ENCODE results near the gene GNL3L. TPM values are rescaled to one million over a fixed set of nuclear protein-coding genes. Genes with fewer than 3 reads are reported as not detected.
"Not testable (repeated sequence)": the region's sequence is repeated elsewhere in the genome, so short reads cannot be mapped to it uniquely, and the experiment has no call there.

GNL3L gene
- total RNA-seq, 2 donors from 2014 or later, result 46.3 to 49.9 TPM

DNA sequence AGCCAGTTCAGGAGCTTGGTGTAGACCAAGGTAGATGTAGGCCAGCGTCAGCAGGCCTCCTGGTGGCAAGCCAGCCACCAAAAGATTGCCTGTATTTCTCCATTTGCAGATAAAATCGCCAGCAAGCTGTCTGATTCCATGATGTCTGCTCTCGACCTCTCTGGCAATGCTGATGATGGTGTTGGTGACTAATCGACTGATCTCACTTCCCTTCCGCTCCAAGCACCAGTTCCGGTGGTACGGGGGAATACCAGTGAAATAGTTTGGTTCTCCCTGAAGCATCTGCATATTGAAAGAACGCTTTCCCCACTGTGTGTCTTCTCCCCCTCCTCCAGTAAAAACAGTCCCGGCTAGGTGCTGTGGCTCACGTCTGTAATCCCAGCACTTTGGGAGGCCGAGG lies 30.4 kb downstream of the GNL3L start:
- Histone ChIP-seq H3K27me3 (replicated peaks; ENCODE audit: insufficient read depth) (no peaks in the 10 kb centered on the region), H3K36me3 (peaks cover 20% of the 10 kb centered on the region), H3K4me3 (no peak overlapping the region), H3K27ac (no peak overlapping the region), H3K9me3 (no peaks in the 10 kb centered on the region), H3K4me1 (ENCODE audit: control insufficient read depth in 1 of 2, low read depth in 2 of 2) (no peaks in the 10 kb centered on the region)
- DNase-seq (ENCODE audit: low spot score), result no peak
- TF ChIP-seq, protein P1, sequence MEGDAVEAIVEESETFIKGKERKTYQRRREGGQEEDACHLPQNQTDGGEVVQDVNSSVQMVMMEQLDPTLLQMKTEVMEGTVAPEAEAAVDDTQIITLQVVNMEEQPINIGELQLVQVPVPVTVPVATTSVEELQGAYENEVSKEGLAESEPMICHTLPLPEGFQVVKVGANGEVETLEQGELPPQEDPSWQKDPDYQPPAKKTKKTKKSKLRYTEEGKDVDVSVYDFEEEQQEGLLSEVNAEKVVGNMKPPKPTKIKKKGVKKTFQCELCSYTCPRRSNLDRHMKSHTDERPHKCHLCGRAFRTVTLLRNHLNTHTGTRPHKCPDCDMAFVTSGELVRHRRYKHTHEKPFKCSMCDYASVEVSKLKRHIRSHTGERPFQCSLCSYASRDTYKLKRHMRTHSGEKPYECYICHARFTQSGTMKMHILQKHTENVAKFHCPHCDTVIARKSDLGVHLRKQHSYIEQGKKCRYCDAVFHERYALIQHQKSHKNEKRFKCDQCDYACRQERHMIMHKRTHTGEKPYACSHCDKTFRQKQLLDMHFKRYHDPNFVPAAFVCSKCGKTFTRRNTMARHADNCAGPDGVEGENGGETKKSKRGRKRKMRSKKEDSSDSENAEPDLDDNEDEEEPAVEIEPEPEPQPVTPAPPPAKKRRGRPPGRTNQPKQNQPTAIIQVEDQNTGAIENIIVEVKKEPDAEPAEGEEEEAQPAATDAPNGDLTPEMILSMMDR (IDR thresholded peaks at IDR 0.05), result no peak
- no peak for ATAC-seq (ENCODE audit: insufficient number of reproducible peaks, low FRiP score, low read depth)

DNA sequence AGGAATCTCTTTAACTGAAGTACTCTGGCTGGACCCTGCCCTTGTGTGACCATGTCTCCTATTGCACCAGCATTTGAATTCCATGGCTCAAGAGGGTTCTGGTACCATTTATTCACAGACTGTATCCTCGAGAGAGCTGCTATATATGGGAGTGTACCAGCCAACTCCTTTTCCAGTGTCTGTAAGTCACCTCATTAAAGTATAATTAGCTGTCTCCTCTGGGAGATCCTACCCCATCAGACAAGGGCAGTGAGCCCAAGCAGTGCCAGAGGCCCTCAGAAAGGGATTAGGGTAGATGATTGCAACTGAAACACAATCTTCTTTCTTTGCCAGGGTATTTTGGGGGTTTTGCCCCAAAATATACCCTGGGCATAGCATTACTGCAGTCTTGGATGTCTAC lies 31.6 kb downstream of the GNL3L start:
- DNase-seq (ENCODE audit: low spot score), result no peak
- no peaks in the 10 kb centered on the region for H3K4me1 ChIP-seq (ENCODE audit: control insufficient read depth in 1 of 2, low read depth in 2 of 2)
- TF ChIP-seq, protein P1 (IDR thresholded peaks at IDR 0.05), result no peak
- H3K36me3 ChIP-seq, result peaks cover 20% of the 10 kb centered on the region
- H3K27ac ChIP-seq, result no peak overlapping the region
- no peak overlapping the region for H3K4me3 ChIP-seq
- no peaks in the 10 kb centered on the region for H3K27me3 ChIP-seq (replicated peaks; ENCODE audit: insufficient read depth)
- no peak for ATAC-seq (ENCODE audit: insufficient number of reproducible peaks, low FRiP score, low read depth)
- no peaks in the 10 kb centered on the region for H3K9me3 ChIP-seq

DNA sequence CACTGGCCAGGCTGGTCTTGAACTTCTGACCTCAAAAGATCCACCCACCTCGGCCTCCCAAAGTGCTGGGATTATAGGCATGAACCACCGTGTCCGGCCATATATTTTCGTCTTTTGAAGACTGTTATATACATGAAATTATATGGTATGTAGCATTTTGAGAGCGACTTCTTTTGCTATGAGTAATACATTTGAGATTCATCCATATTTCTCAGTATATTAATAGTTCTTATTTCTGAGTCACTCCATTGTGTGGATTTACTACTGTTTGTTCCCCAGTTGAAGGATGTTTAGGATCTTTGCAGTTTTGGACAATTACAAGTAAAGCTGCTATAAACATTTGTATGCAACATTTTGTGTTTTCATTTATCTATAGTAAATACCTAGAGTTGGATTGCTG lies 34.9 kb downstream of the GNL3L start:
- ATAC-seq (ENCODE audit: insufficient number of reproducible peaks, low FRiP score, low read depth), result no peak

DNA sequence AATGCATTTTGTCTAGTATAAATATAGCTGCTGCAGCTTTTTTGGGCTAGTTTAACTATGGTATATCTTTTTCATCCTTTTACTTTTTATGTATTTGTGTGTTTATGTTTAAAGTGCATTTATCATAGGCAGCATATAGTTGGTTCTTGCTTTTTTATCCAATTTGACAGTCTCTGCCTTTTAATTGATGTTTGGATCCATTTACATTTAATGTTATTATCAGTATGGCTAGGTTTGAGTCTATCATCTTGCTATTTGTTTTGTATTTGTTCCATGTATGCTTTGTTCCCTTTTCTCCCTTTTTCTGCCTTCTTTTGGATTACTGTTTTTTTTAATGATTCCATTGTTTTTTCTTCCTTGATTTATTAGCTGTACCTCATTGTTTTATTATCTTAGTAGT lies 40.3 kb downstream of the GNL3L start:
- H3K9me3 ChIP-seq, result no peaks in the 10 kb centered on the region
- H3K4me1 ChIP-seq (ENCODE audit: control insufficient read depth in 1 of 2, low read depth in 2 of 2), result no peaks in the 10 kb centered on the region
- H3K27me3 ChIP-seq (replicated peaks; ENCODE audit: insufficient read depth), result no peaks in the 10 kb centered on the region
- H3K27ac ChIP-seq, result no peak overlapping the region
- no peaks in the 10 kb centered on the region for H3K36me3 ChIP-seq
- TF ChIP-seq, protein P1 (IDR thresholded peaks at IDR 0.05), result no peak
- no peak for DNase-seq (ENCODE audit: low spot score)
- ATAC-seq (ENCODE audit: insufficient number of reproducible peaks, low FRiP score, low read depth), result no peak
- no peak overlapping the region for H3K4me3 ChIP-seq

More for the DNA sequence above, 34.9 kb downstream of the GNL3L start:
- TF ChIP-seq, protein P1 (IDR thresholded peaks at IDR 0.05), result no peak
- H3K27ac ChIP-seq, result no peak overlapping the region
- no peaks in the 10 kb centered on the region for H3K27me3 ChIP-seq (replicated peaks; ENCODE audit: insufficient read depth)
- H3K9me3 ChIP-seq, result no peaks in the 10 kb centered on the region
- H3K4me1 ChIP-seq (ENCODE audit: control insufficient read depth in 1 of 2, low read depth in 2 of 2), result no peaks in the 10 kb centered on the region
- no peak overlapping the region for H3K4me3 ChIP-seq
- no peak for DNase-seq (ENCODE audit: low spot score)
- H3K36me3 ChIP-seq, result peaks cover 7% of the 10 kb centered on the region

DNA sequence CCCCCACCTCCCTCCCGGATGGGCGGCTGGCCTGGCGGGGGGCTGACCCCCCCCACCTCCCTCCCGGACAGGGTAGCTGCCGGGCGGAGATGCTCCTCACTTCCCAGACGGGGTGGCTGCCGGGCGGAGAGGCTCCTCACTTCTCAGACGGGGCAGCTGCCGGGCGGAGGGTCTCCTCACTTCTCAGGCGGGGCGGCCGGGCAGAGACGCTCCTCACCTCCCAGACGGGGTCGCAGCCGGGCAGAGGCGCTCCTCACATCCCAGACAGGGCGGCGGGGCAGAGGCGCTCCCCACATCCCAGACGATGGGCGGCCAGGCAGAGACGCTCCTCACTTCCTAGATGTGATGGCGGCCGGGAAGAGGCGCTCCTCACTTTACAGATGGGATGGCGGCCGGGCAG lies 42.6 kb downstream of the GNL3L start:
- not testable (repeated sequence) for H3K27ac ChIP-seq; H3K9me3 ChIP-seq; H3K4me3 ChIP-seq; ATAC-seq (ENCODE audit: insufficient number of reproducible peaks, low FRiP score, low read depth); H3K27me3 ChIP-seq (replicated peaks; ENCODE audit: insufficient read depth); H3K4me1 ChIP-seq (ENCODE audit: control insufficient read depth in 1 of 2, low read depth in 2 of 2); H3K36me3 ChIP-seq; DNase-seq (ENCODE audit: low spot score)

DNA sequence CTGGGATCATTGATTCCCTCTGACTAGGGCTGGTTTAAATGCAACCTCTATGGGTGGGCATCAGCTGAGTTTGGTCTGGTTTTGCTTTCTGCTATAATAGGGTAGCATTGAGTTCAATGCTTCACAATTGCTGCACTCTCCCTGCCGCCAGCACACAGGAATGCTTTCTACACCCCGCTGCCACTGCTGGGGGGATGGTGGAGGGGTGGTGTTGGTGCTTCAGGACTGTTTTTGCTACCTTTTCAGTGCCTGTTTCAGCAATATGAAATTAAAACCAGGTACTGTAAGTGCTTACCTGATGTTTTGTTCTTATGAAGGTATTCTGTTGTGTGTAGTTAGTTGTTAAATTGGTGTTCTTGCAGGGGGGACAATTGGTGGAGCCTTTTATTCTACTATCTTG lies 67.7 kb downstream of the GNL3L start:
- Histone ChIP-seq H3K4me3 (no peak overlapping the region), H3K9me3 (no peaks in the 10 kb centered on the region), H3K4me1 (ENCODE audit: control insufficient read depth in 1 of 2, low read depth in 2 of 2) (no peaks in the 10 kb centered on the region), H3K36me3 (no peaks in the 10 kb centered on the region), H3K27me3 (replicated peaks; ENCODE audit: insufficient read depth) (no peaks in the 10 kb centered on the region), H3K27ac (no peak overlapping the region)
- no peak for ATAC-seq (ENCODE audit: insufficient number of reproducible peaks, low FRiP score, low read depth)
- no peak for DNase-seq (ENCODE audit: low spot score)
- TF ChIP-seq, protein P1 (IDR thresholded peaks at IDR 0.05), result no peak
